ENCODE results near the gene PTPRN2.

The PTPRN2 gene

GRCh38 chr7:158133057-158133456, 454.6 kb downstream of the PTPRN2 start:
- H3K79me2 ChIP-seq = no peaks in the 10 kb centered on the region
- no peak overlapping the region for H3K9ac ChIP-seq
- no peak overlapping the region for H3K4me2 ChIP-seq (ENCODE audit: low read length)
- H3K9me3 ChIP-seq (ENCODE audit: control insufficient read depth, low read length) = no peaks in the 10 kb centered on the region
- no peak overlapping the region for H3K4me3 ChIP-seq (ENCODE audit: low read depth, low read length)
- H3K4me1 ChIP-seq = no peaks in the 10 kb centered on the region
- TF ChIP-seq CTCF (IDR thresholded peaks at IDR 0.05) = no peak
- H3K27me3 ChIP-seq (ENCODE audit: control insufficient read depth, insufficient read depth, low read length) = no peaks in the 10 kb centered on the region
- no peak overlapping the region for H3K27ac ChIP-seq
- H3K36me3 ChIP-seq (ENCODE audit: control insufficient read depth, insufficient read depth, low read length) = no peaks in the 10 kb centered on the region
- H2AFZ ChIP-seq = no peak overlapping the region

- TF ChIP-seq CTCF (IDR thresholded peaks at IDR 0.05) = no peak
- no peaks in the 10 kb centered on the region for H3K4me1 ChIP-seq
- H3K4me3 ChIP-seq (ENCODE audit: low read depth, low read length) = no peak overlapping the region
- no peak overlapping the region for H3K9ac ChIP-seq
- H3K36me3 ChIP-seq (ENCODE audit: control insufficient read depth, insufficient read depth, low read length) = no peaks in the 10 kb centered on the region
- no peak overlapping the region for H3K27ac ChIP-seq
- H3K27me3 ChIP-seq (ENCODE audit: control insufficient read depth, insufficient read depth, low read length) = no peaks in the 10 kb centered on the region
- H3K4me2 ChIP-seq (ENCODE audit: low read length) = no peak overlapping the region
- no peaks in the 10 kb centered on the region for H3K79me2 ChIP-seq
- no peaks in the 10 kb centered on the region for H3K9me3 ChIP-seq (ENCODE audit: control insufficient read depth, low read length)
- H2AFZ ChIP-seq = no peak overlapping the region
Measured at GRCh38 chr7:158130023-158130409, 457.6 kb downstream of the PTPRN2 start.

- no peak overlapping the region for H3K9ac ChIP-seq
- no peak overlapping the region for H3K27ac ChIP-seq
- no peak overlapping the region for H3K4me2 ChIP-seq (ENCODE audit: low read length)
- no peak overlapping the region for H3K4me3 ChIP-seq (ENCODE audit: low read depth, low read length)
- H3K36me3 ChIP-seq (ENCODE audit: control insufficient read depth, insufficient read depth, low read length) = no peaks in the 10 kb centered on the region
- no peaks in the 10 kb centered on the region for H3K79me2 ChIP-seq
- no peak overlapping the region for H2AFZ ChIP-seq
- H3K27me3 ChIP-seq (ENCODE audit: control insufficient read depth, insufficient read depth, low read length) = no peaks in the 10 kb centered on the region
- TF ChIP-seq CTCF (IDR thresholded peaks at IDR 0.05) = no peak
- H3K9me3 ChIP-seq (ENCODE audit: control insufficient read depth, low read length) = no peaks in the 10 kb centered on the region
- no peaks in the 10 kb centered on the region for H3K4me1 ChIP-seq
Measured at GRCh38 chr7:158129037-158130022, 458.3 kb downstream of the PTPRN2 start.

GRCh38 chr7:158128572-158128971, 459.1 kb downstream of the PTPRN2 start:
- no peak overlapping the region for H2AFZ ChIP-seq
- H3K27me3 ChIP-seq (ENCODE audit: control insufficient read depth, insufficient read depth, low read length) = no peaks in the 10 kb centered on the region
- no peak for TF ChIP-seq CTCF (IDR thresholded peaks at IDR 0.05)
- no peaks in the 10 kb centered on the region for H3K79me2 ChIP-seq
- H3K36me3 ChIP-seq (ENCODE audit: control insufficient read depth, insufficient read depth, low read length) = no peaks in the 10 kb centered on the region
- H3K27ac ChIP-seq = no peak overlapping the region
- H3K9ac ChIP-seq = no peak overlapping the region
- H3K9me3 ChIP-seq (ENCODE audit: control insufficient read depth, low read length) = no peaks in the 10 kb centered on the region
- H3K4me2 ChIP-seq (ENCODE audit: low read length) = no peak overlapping the region
- no peaks in the 10 kb centered on the region for H3K4me1 ChIP-seq
- no peak overlapping the region for H3K4me3 ChIP-seq (ENCODE audit: low read depth, low read length)

- H3K4me3 ChIP-seq (ENCODE audit: low read depth, low read length) = no peak overlapping the region
- no peaks in the 10 kb centered on the region for H3K9me3 ChIP-seq (ENCODE audit: control insufficient read depth, low read length)
- TF ChIP-seq CTCF (IDR thresholded peaks at IDR 0.05) = no peak
Measured at GRCh38 chr7:158127241-158127640, 460.4 kb downstream of the PTPRN2 start.

More at GRCh38 chr7:158127241-158127640, 460.4 kb downstream of the PTPRN2 start:
- Histone ChIP-seq H3K27ac (no peak overlapping the region), H3K4me2 (ENCODE audit: low read length) (no peak overlapping the region), H2AFZ (no peak overlapping the region), H3K4me1 (no peaks in the 10 kb centered on the region), H3K9ac (no peak overlapping the region), H3K27me3 (ENCODE audit: control insufficient read depth, insufficient read depth, low read length) (no peaks in the 10 kb centered on the region), H3K79me2 (no peaks in the 10 kb centered on the region), H3K36me3 (ENCODE audit: control insufficient read depth, insufficient read depth, low read length) (no peaks in the 10 kb centered on the region)

Measured in parathyroid adenoma (tissue), 2 donors.